Body of pancreas (tissue), 4 donors: Measurements from ENCODE around the gene PLPPR4.

Experiments
- POLR2A ChIP-seq, 3 donors: fragments of 450-650 bp; IDR thresholded peaks; one replicate each; pipeline ENCODE4 v1.6.1; 2016; ENCODE audit warnings: antibody characterized with exemption in 3 of 3, mild to moderate bottlenecking in 2 of 3
- TF ChIP-seq, protein P1 (sequence below), 7 experiments: fragments of 450-650 bp in 4 of 7; fragments of 200-600 bp in 3 of 7; sonication (generic) in 3 of 7; IDR thresholded peaks; one replicate each; pipeline ENCODE4 v1.5.1; 2016 to 2019; ENCODE audit warnings: antibody characterized with exemption in 7 of 7

DNA sequence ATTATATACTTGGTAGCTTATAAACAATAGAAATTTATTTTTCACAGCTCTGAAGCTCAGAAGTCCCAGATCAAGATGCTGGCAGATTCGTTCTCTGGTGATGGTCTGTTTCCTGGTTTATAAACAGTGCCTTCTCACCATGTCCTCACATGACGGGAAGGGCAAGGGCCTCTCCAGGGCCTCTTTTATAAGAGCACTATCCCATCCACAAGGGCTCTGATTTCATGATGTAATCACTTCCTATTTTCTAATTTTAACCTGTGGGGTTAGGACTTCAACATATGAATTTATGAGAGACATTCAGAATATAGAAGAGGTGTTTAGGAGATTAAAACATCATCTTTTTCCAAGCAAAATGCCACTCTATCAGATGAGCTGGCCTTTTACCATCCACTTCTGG lies 32.1 kb upstream of the PLPPR4 start:
- TF ChIP-seq POLR2A (IDR thresholded peaks at IDR 0.05): no peak
- TF ChIP-seq, protein P1, sequence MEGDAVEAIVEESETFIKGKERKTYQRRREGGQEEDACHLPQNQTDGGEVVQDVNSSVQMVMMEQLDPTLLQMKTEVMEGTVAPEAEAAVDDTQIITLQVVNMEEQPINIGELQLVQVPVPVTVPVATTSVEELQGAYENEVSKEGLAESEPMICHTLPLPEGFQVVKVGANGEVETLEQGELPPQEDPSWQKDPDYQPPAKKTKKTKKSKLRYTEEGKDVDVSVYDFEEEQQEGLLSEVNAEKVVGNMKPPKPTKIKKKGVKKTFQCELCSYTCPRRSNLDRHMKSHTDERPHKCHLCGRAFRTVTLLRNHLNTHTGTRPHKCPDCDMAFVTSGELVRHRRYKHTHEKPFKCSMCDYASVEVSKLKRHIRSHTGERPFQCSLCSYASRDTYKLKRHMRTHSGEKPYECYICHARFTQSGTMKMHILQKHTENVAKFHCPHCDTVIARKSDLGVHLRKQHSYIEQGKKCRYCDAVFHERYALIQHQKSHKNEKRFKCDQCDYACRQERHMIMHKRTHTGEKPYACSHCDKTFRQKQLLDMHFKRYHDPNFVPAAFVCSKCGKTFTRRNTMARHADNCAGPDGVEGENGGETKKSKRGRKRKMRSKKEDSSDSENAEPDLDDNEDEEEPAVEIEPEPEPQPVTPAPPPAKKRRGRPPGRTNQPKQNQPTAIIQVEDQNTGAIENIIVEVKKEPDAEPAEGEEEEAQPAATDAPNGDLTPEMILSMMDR (IDR thresholded peaks at IDR 0.05): no peak
